Fibroblast of mammary gland (primary cell): ENCODE results near the gene AMBRA1.

Experiments used
- DNase-seq: peaks from one replicate; pipeline ENCODE4 v3.0.0-alpha.2; 2010; ENCODE audit warnings: low read depth
- H3K4me3 ChIP-seq: 2 replicates; pipeline ENCODE4 v1.5.1; 2011; ENCODE audit warnings: low read depth, mild to moderate bottlenecking, low read length, moderate library complexity; ENCODE audit not compliant: control insufficient read depth
- TF ChIP-seq, protein P1 (sequence below): conservative IDR thresholded peaks from 2 replicates; pipeline ENCODE4 v1.5.1; 2011; ENCODE audit warnings: low read depth, low read length, inconsistent platforms; ENCODE audit not compliant: control insufficient read depth, insufficient read depth

Gene AMBRA1

DNA sequence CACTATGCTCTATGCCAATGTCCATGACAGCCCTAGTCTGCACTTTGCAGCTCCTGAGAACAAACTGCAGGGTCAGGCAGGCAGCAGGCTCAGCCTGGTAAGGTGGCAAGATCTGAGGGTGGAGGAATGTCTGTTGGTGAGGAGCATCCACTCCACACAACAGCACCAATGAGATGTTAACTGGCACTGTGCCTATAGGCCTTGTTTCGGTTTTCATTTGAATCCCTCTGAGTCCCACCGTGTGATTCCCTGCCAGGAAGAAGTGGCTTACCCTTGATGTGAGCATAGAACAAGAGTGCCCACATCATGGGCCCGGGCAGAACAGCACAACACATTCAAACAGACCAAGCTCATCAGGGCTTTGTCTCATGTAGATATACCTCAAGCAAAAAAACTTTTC is 158.1 kb downstream of the AMBRA1 start:
- H3K4me3 ChIP-seq, result no peak overlapping the region
- TF ChIP-seq, protein P1, sequence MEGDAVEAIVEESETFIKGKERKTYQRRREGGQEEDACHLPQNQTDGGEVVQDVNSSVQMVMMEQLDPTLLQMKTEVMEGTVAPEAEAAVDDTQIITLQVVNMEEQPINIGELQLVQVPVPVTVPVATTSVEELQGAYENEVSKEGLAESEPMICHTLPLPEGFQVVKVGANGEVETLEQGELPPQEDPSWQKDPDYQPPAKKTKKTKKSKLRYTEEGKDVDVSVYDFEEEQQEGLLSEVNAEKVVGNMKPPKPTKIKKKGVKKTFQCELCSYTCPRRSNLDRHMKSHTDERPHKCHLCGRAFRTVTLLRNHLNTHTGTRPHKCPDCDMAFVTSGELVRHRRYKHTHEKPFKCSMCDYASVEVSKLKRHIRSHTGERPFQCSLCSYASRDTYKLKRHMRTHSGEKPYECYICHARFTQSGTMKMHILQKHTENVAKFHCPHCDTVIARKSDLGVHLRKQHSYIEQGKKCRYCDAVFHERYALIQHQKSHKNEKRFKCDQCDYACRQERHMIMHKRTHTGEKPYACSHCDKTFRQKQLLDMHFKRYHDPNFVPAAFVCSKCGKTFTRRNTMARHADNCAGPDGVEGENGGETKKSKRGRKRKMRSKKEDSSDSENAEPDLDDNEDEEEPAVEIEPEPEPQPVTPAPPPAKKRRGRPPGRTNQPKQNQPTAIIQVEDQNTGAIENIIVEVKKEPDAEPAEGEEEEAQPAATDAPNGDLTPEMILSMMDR, result no peak
- no peak for DNase-seq

DNA sequence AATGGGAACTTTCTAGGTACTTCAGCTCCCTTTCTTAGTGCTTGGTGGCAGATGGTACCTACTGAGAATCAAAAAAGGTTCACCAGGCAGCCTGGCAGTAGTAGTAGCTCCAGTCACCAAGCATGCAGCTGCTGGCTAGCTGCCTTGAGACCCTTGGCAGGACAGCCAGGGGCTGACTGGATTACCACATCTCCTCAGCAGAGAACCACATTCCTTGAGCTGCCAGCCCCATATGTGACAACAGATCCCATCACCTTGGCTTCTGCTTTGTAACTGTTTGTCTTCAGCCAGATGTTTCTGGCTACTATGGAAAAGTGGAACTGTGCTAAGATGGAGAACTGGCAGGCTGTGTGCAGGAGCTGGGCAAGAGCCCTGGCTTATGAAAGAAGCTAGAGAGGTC is 162.6 kb downstream of the AMBRA1 start:
- H3K4me3 ChIP-seq, result no peak overlapping the region
- TF ChIP-seq, protein P1, result no peak
- no peak for DNase-seq

DNA sequence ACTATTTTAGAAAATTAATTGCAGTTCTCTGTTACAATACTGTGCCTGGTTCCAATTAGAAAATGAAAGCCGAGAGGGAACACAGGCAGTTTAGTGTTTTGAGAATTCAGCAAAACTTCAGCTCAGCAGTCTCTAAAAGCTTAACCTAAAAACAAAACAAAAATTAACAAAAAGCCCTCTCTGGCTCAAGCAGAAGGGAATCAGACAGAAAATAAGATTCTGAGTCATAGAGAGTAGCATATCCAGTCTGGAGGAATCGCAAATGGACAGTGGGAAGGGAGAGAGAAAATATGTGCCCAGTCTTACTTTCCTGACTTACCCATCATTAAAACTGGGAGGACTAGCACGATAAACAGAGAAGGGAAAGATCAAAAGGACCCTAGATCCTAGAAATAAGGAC is 164.1 kb downstream of the AMBRA1 start:
- H3K4me3 ChIP-seq, result no peak overlapping the region
- no peak for DNase-seq
- TF ChIP-seq, protein P1, result no peak

DNA sequence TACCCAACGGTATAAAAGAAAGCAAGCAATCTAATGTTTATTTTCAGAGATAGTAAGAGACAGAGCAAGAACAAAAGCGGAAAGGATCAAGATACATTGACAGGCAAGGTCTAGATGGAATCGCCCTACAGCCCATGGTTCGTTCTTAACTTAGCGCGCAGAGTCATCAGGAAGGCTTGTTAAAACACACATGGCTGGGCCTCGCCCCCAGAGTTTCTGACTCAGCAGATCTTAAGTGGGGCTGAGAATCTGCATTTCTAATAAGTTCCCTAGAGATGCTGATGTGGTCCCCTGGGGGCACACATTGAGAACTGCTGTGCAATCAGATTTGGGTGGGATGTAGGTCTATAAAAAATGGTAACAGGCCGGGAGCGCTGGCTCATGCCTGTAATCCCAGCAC is 166.5 kb downstream of the AMBRA1 start:
- H3K4me3 ChIP-seq, result no peak overlapping the region
- TF ChIP-seq, protein P1, result no peak

DNA sequence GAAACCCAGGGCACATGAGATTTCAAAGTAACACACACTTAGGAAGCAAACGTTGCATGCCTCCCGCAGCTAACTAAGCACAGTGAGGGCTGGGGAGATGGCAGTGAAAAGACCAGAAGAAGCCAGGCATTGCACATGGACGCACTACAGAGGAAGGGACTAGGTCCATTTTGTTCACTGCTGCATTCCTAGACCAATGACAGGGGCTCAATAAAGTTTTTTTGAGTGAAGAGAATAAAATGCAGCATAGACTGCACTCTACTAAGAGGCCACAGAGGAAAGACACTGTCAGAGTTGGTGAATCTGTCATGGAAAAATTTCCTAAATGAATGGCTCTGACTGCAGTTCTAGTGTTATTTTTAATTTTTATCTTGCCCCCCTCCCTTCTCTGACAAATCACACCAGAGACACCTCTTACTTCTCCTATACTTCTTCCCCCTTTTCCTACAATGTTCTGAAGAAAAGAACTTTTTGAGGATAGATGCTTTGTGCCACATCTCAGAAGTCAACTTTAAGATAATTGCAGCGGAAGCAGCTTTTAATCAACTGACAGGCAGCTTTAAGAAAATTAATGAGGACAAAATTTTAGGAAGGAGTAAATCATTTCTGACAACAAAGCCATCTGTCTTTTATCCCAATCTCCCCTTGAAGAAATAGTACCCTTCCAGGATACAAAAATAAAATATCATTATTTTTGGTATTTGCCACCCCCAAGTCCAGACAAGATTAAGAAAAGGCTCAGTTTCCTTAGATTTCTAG is 167.4 kb downstream of the AMBRA1 start:
- DNase-seq, result no peak
- no peak overlapping the region for H3K4me3 ChIP-seq
- TF ChIP-seq, protein P1, result no peak

More for the DNA sequence above, 166.5 kb downstream of the AMBRA1 start:
- no peak for DNase-seq

DNA sequence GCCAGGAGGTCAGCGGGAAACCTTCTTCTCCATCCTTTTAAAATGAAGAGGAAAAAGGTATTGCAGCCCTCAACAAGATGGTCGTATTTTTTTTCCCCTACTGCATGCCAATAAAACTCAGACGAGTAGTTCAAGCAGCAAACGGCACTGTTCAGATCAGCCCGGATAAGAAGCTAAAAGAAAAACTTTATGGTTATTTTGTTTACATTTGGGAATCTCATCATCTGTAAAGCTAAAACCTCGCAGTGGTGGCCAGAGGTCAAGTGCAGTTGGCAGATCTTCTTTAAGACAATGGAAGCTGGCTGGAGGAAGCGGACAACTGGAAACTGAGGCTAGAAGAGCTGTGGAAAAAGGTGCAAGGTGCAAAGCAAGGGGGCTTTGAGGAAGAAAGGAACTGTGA is 171.2 kb downstream of the AMBRA1 start:
- no peak overlapping the region for H3K4me3 ChIP-seq
- TF ChIP-seq, protein P1, result no peak
- DNase-seq, result no peak

DNA sequence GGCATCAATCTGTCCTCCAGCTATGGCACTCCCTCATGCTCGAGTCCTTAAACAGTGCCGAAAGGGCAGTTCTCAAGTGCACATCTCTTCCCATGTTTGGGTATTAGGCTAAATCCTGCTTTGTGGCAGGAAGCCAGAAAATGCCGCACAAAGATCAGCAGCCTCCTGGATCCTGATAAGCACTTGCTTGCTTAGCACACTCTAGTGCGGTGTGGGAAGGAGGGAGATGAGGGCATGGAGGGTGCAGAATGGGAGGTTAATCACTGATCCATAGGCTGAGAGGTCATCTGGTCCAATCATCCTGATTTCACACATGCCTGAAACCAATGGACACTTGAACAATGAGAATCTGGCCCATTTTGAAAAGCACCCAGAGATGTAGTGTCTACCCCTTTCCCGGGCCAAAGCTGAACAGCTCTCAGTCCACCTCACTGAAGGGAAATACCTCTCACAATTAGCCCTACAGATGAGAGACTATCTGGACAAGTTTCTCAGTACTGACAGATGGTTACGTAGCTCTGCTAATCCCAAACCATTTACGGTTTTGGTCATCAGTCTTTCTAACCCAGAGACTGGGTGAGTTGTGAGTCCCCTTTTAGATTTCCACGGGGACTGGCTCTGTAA is 172.5 kb downstream of the AMBRA1 start:
- no peak for DNase-seq
- H3K4me3 ChIP-seq, result no peak overlapping the region
- TF ChIP-seq, protein P1, result no peak
